Measurements from ENCODE around the gene MS4A13. TPM values are rescaled to one million over a fixed set of nuclear protein-coding genes. Genes with fewer than 3 reads are reported as not detected.
A peak's percentile ranks its signal among the peaks of the same experiment; 100 is the strongest.
"Not testable (repeated sequence)": the region's sequence is repeated elsewhere in the genome, so short reads cannot be mapped to it uniquely, and the experiment has no call there.

The MS4A13 gene
- total RNA-seq, 2 donors from 2014 or later = not detected

DNA sequence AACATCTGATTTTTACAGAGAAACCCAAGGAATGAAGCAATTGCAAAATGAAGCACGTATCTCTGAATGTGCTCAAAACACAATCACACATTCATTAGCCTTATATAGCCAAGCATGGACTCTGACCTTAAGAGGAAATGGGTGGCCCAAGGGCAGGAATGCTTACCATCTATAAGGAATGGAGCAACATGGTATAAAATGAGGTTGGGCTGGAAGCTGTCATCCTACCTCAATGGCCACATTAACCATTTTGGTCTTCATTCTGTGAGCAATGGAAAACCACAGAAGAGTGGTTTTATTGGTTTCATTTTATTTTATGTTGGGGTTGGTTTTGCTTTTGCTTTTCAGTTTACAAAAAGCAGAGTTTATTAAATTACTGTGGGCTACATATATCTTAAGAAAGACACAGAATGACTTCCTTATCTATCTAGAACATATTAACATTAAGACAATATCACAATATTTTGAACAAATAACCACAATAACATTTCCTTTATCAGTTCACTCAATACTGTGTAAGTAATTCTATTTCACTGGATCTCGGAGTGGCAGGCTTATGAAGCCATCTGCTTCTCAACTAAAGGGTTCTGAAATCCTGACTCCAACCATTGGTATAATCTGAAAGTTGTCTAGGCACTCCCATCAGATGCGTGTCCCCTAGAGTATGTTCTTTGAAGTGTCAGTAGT, 10.8 kb upstream of the MS4A13 start:
- H3K27ac Mint-ChIP-seq = peak overlapping the region; percentile 79
- ATAC-seq (replicated peaks in 1 of 2) (peak; percentile 52 to 63), DNase-seq (peak in 1 of 2 donors; percentile 20)
- peaks cover 60% of the 10 kb centered on the region for H3K27me3 Mint-ChIP-seq (ENCODE audit: low read depth)
- H3K9me3 Mint-ChIP-seq = peaks cover 0 to 8% of the 10 kb centered on the region in 2 donors
- peaks cover 15% of the 10 kb centered on the region for H3K4me1 Mint-ChIP-seq (ENCODE audit: low read depth)
- H3K36me3 Mint-ChIP-seq (ENCODE audit: insufficient read depth in 2 of 2) = peaks cover 0 to 2% of the 10 kb centered on the region in 2 donors
- no peak overlapping the region for H3K4me3 Mint-ChIP-seq

DNA sequence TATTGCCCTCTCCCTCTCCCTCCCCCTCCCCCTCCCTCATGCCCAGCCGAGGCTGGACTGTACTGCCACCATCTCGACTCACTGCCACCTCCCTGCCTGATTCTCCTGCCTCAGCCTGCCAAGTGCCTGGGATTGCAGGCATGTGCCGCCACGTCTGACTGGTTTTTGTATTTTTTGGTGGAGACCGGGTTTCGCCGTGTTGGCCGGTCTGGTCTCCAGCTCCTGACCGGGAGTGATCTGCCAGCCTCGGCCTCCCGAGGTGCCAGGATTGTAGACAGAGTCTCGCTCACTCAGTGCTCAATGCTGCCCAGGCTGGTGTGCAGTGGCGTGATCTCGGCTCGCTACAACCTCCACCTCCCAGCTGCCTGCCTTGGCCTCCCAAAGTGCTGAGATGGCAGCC, 5.6 kb upstream of the MS4A13 start:
- not testable (repeated sequence) for ATAC-seq (replicated peaks in 1 of 2); DNase-seq; H3K4me1 Mint-ChIP-seq (ENCODE audit: low read depth); H3K27ac Mint-ChIP-seq; H3K36me3 Mint-ChIP-seq (ENCODE audit: insufficient read depth in 2 of 2); H3K4me3 Mint-ChIP-seq; H3K9me3 Mint-ChIP-seq
- H3K27me3 Mint-ChIP-seq (ENCODE audit: low read depth) = peaks cover 32% of the 10 kb centered on the region

DNA sequence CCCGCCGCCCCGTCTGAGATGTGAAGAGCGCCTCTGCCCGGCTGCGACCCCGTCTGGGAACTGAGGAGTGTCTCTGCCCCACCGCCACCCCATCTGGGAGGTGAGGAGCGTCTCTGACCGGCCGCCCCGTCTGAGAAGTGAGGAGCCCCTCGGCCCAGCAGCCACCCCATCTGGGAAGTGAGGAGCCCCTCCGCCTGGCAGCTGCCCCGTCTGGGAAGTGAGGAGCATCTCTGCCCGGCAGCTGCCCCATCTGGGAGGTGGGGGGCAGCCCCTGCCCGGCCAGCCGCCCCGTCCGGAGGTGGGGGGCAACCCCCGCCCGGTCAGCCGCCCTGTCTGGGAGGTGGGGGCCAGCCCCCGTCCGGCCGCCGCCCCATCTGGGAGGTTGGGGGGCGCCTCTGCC, 5.0 kb upstream of the MS4A13 start:
- H3K4me1 Mint-ChIP-seq (ENCODE audit: low read depth) = not testable (repeated sequence)

DNA sequence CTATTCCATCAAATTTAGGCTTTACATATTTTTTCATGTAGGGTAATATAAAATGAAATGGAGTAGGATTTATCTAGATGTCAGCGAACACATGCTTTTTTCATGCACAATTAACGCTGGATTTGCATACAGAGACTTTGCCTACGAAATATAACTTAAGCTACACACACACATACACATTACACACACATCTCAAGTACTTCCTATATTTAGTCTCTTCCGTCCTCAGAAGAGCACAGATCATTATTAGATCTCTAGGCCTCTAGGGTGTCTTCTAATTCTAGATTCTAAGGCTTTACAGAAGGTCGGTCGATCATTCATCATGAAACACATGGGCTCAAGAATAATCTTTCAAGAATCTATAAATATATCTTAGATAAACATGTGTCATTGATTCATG, 3.8 kb upstream of the MS4A13 start:
- Mint-ChIP-seq H3K27ac (no peak overlapping the region), H3K4me1 (ENCODE audit: low read depth) (no peaks in the 10 kb centered on the region), H3K4me3 (no peak overlapping the region), H3K36me3 (ENCODE audit: insufficient read depth in 2 of 2) (peaks cover 0 to 2% of the 10 kb centered on the region in 2 donors), H3K27me3 (ENCODE audit: low read depth) (peaks cover 19% of the 10 kb centered on the region), H3K9me3 (peaks cover 0 to 8% of the 10 kb centered on the region in 2 donors)
- no peak for DNase-seq
- no peak for ATAC-seq (replicated peaks in 1 of 2)

More for the DNA sequence above, 5.0 kb upstream of the MS4A13 start:
- H3K36me3 Mint-ChIP-seq (ENCODE audit: insufficient read depth in 2 of 2); H3K27ac Mint-ChIP-seq; DNase-seq; ATAC-seq (replicated peaks in 1 of 2); H3K9me3 Mint-ChIP-seq; H3K4me3 Mint-ChIP-seq: not testable (repeated sequence)
- peaks cover 26% of the 10 kb centered on the region for H3K27me3 Mint-ChIP-seq (ENCODE audit: low read depth)

DNA sequence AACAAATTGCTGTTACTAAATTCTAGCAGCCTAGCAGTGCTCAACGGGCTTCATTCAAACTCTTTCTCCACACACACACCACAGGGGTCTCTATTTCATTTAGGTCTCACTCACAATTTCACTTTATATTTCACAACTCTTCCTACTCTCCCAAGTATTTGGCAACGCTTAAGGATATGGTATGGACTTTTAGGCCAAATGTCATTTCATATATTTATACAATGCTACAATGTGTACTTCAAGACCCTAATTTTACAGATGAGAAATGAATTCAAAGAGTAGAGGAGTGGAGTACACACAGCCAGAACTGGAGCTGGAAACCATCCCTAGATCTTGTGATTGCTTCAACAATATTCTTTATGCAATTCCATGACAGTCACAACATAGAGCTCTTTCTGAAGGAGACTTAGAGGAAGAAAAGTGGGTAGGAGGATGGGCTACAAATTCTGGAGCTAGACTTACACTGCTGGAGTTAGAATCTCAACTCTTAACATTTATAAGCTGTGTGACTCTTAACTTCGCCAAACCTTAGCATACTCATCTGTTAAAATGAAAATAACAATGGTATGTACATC, 2.5 kb upstream of the MS4A13 start:
- no peak for DNase-seq
- H3K4me1 Mint-ChIP-seq (ENCODE audit: low read depth) = no peaks in the 10 kb centered on the region

DNA sequence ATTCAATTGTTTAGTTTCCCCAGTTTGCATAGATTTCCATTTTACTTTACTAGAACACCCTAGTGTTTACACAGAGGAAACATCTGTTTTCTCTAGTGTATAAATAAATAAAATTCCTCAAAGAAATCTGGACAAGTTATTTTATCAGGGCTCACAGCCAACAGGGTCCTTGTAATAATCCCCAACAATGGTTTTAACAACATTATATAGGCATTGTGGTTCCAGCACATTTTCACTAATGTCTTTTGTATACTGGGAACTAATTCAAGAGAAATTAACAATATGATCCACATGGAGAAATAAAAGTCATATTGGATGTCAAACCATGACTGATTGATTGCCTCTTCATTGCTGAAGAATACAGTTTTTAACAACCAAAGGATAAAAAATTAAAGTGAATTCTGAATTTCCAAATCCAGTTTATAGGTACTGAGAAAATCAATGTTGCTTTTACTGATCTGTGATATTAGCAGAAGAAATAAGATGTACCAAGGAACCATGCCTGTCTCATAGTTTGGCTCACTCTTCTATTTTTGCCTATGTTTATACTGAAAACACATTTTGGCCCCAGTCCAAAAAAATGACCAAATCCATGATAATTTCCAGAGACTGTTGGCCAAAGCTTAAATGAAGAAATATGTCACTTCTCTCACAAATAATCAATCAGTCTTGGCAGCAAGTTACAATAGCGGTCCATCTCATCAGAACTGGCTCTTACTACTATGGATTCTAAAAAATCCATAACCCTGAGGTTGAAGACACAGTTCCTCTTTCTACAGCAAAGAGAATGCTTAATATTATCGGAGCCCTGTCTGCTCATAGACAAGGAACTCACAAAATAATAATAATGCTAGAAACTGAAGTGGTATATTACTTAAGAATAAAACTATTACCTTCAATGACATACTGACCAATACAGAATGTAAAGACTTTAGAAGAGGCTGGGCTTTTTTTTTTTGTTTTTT, 1.4 kb upstream of the MS4A13 start:
- DNase-seq (no peak), ATAC-seq (replicated peaks in 1 of 2) (no peak)
- Mint-ChIP-seq H3K27ac (no peak overlapping the region), H3K4me3 (no peak overlapping the region), H3K4me1 (ENCODE audit: low read depth) (no peaks in the 10 kb centered on the region), H3K36me3 (ENCODE audit: insufficient read depth in 2 of 2) (peaks cover 0 to 2% of the 10 kb centered on the region in 2 donors), H3K27me3 (ENCODE audit: low read depth) (peaks cover 9% of the 10 kb centered on the region), H3K9me3 (peaks cover 0 to 2% of the 10 kb centered on the region in 2 donors)

More for the DNA sequence above, 2.5 kb upstream of the MS4A13 start:
- Mint-ChIP-seq H3K9me3 (peaks cover 0 to 7% of the 10 kb centered on the region in 2 donors), H3K27me3 (ENCODE audit: low read depth) (peaks cover 7% of the 10 kb centered on the region), H3K36me3 (ENCODE audit: insufficient read depth in 2 of 2) (peaks cover 0 to 2% of the 10 kb centered on the region in 2 donors), H3K4me3 (no peak overlapping the region), H3K27ac (no peak overlapping the region)
- ATAC-seq (replicated peaks in 1 of 2) = no peak

DNA sequence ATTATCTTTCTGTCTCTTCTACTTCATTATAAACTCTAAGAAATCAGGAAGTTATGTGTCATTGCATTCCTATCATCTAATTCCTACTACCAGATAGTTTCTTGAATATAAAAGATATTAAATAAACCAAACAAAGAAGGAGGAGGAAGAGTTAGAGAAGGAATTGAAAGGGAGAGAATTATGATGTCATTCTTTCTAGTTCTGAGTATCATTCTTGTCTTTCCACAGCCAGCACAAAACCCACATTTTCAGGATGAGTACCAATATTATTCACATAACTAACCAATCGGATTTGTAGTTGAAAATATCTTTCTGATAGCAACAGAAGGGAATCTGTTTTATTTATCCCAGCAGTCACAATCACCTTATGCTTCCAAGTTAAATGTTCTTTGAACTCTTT, 13.3 kb downstream of the MS4A13 start:
- Mint-ChIP-seq H3K27me3 (ENCODE audit: low read depth) (peaks cover 26% of the 10 kb centered on the region), H3K4me3 (no peak overlapping the region), H3K27ac (no peak overlapping the region), H3K9me3 (peaks cover 0 to 3% of the 10 kb centered on the region in 2 donors), H3K36me3 (ENCODE audit: insufficient read depth in 2 of 2) (no peaks in the 10 kb centered on the region), H3K4me1 (ENCODE audit: low read depth) (no peaks in the 10 kb centered on the region)
- ATAC-seq (replicated peaks in 1 of 2) (no peak), DNase-seq (no peak)

DNA sequence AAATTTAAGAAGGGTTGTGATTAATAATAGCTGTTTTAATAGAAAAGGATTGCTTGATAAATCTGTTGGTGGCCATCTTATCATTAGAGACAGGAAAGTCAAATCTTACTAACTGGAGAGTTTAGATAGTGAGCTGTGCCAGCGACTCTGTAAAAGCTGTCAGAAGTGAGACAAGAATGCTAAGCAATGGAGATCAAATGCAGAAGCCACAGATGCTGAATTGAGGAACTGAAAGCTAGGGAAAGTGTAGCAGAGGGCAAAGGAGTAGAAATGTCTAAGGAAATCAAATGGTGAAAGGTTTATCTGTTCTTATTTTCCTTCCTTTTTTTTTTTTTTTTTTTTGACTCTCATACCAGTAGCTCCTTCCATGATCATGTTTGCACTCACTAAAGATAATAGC, 13.7 kb downstream of the MS4A13 start:
- ATAC-seq (replicated peaks in 1 of 2) = no peak
- Mint-ChIP-seq H3K27me3 (ENCODE audit: low read depth) (peaks cover 26% of the 10 kb centered on the region), H3K27ac (no peak overlapping the region)

DNA sequence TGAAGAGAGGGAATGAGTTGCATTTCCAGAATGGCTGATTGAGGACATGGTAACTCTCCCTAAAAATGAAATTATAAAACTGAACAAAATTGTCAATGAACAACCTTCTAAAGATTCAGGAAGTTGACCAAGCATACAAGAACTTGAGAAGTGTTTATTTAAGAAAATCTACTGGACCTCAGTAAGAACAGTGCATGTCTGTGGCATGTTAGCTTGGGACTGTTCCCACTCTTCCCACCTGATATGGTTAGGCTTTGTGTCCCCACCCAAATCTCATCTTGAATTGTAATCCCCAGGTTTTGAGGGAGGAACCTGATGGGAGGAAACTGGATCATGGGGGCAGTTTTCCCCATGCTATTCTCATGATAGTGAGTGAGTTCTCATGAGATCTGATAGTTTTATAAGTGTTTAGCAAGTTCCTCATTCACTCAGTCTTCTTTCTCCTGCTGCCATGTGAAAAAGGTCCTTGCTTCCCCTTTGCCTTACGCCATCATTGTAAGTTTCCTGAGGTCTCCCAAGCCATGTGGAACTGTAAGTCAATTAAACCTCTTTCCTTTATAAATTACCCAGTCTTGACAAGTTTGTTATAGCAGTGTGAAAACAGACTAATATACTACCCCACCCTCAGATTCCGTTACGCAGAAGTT, 15.4 kb downstream of the MS4A13 start:
- no peak overlapping the region for H3K27ac Mint-ChIP-seq
- no peaks in the 10 kb centered on the region for H3K36me3 Mint-ChIP-seq (ENCODE audit: insufficient read depth in 2 of 2)
- no peaks in the 10 kb centered on the region for H3K4me1 Mint-ChIP-seq (ENCODE audit: low read depth)
- ATAC-seq (replicated peaks in 1 of 2) (no peak), DNase-seq (no peak)
- no peak overlapping the region for H3K4me3 Mint-ChIP-seq
- H3K9me3 Mint-ChIP-seq = peaks cover 0 to 3% of the 10 kb centered on the region in 2 donors
- H3K27me3 Mint-ChIP-seq (ENCODE audit: low read depth) = peaks cover 26% of the 10 kb centered on the region

More for the DNA sequence above, 13.7 kb downstream of the MS4A13 start:
- no peak overlapping the region for H3K4me3 Mint-ChIP-seq
- H3K36me3 Mint-ChIP-seq (ENCODE audit: insufficient read depth in 2 of 2) = no peaks in the 10 kb centered on the region
- H3K9me3 Mint-ChIP-seq = peaks cover 0 to 3% of the 10 kb centered on the region in 2 donors
- no peak for DNase-seq
- no peaks in the 10 kb centered on the region for H3K4me1 Mint-ChIP-seq (ENCODE audit: low read depth)

DNA sequence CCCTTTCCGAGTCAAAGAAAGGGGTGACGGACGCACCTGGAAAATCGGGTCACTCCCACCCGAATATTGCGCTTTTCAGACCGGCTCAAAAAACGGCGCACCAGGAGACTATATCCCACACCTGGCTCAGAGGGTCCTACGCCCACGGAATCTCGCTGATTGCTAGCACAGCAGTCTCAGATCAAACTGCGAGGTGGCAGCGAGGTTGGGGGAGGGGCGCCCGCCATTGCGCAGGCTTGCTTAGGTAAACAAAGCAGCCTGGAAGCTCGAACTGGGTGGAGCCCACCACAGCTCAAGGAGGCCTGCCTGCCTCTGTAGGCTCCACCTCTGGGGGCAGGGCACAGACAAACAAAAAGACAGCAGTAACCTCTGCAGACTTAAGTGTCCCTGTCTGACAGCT, 17.2 kb downstream of the MS4A13 start:
- not testable (repeated sequence) for ATAC-seq (replicated peaks in 1 of 2); H3K9me3 Mint-ChIP-seq; DNase-seq; H3K4me3 Mint-ChIP-seq; H3K4me1 Mint-ChIP-seq (ENCODE audit: low read depth); H3K36me3 Mint-ChIP-seq (ENCODE audit: insufficient read depth in 2 of 2); H3K27ac Mint-ChIP-seq
- peaks cover 26% of the 10 kb centered on the region for H3K27me3 Mint-ChIP-seq (ENCODE audit: low read depth)

DNA sequence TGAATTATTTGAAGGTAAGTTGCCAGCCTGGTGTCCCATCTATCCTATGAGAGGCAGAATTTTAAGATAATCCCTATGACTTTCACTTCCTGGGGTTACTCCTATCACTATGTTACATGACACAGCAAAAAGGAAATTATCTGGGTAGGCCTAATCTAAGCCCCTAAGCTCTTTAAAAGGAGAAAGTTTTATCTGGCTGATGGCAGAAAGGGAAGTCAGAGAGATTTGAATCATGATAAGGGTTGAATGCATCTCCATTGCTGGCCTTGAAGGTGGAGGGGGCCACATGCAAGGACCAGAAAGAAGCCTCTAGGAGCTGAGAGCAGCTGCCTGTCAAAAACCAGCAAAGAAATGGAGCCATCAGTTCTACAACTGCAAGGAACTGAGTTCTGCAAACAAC, 23.4 kb downstream of the MS4A13 start:
- H3K27ac Mint-ChIP-seq; H3K36me3 Mint-ChIP-seq (ENCODE audit: insufficient read depth in 2 of 2); H3K9me3 Mint-ChIP-seq; DNase-seq; ATAC-seq (replicated peaks in 1 of 2); H3K27me3 Mint-ChIP-seq (ENCODE audit: low read depth); H3K4me3 Mint-ChIP-seq; H3K4me1 Mint-ChIP-seq (ENCODE audit: low read depth): not testable (repeated sequence)

DNA sequence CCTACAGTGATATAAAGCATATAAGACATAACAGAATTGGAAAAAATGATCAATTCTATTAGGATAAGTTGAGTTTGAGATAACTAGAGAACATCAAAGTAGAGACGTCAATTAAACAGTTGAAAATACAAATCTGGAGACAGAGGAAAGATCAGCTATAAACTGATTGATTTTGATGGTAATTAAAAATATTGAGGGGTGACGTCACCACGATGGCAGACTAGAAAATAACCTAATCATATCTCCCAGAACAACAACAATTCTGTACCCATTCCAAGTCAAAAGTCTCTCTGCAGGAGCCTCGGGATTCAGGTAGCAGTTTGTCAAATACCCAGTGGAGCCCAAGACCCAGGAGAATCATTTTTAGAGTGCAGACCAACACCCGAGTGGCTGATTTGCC, 28.9 kb downstream of the MS4A13 start:
- ATAC-seq (replicated peaks in 1 of 2) = no peak
- no peak for DNase-seq
- H3K27ac Mint-ChIP-seq = no peak overlapping the region
- no peaks in the 10 kb centered on the region for H3K4me1 Mint-ChIP-seq (ENCODE audit: low read depth)
- H3K36me3 Mint-ChIP-seq (ENCODE audit: insufficient read depth in 2 of 2) = no peaks in the 10 kb centered on the region
- no peak overlapping the region for H3K4me3 Mint-ChIP-seq
- peaks cover 9% of the 10 kb centered on the region for H3K27me3 Mint-ChIP-seq (ENCODE audit: low read depth)
- no peaks in the 10 kb centered on the region for H3K9me3 Mint-ChIP-seq
